HG02763 (cell line): ENCODE results near the gene IER2.

Experiments
- ATAC-seq: cut with Tn5 transposase; IDR thresholded peaks from one replicate; pipeline ENCODE4 v1.9.1; 2021; ENCODE audit warnings: mild to moderate bottlenecking, moderate library complexity; ENCODE audit not compliant: unreplicated experiment

The IER2 gene

DNA sequence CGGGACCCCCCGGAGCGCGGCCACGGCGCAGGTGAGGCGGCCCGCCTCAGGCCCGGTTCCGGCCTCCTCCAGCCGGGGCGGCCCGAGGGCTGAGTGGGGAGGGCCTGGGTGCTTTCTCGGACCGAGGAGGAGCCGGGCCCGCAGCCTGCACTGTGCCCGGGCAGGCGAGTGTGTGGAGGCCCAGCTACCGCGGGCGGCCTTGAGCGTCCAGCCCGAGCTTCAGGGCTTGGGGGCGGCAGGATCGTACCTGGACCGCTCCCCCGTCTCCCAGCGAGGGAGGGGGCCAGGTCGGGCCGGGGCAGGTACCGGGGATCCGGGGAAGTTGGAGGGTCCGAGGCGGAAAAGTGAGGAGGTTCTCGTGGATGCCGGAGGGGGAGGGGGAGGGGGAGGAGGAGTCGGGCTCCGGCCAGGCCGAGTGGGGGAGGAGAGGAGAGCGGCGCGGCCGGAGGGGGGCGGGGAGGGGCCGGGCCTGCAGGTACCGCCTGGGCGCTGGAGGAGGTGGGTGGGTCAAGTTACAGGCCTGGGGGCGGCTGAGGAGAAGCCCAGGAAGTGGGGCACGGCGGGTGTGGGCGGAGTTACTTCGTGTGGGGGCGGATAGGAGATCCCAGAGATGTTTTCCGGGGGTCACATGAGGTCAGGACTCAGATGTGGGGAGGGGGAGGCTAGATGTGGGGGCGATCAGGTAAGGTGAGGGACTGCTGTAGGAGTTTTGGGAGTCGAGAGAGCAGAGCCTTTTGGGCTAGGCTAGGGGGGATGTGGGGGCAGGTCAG lies 31.6 kb upstream of the IER2 start:
- no peak for ATAC-seq

DNA sequence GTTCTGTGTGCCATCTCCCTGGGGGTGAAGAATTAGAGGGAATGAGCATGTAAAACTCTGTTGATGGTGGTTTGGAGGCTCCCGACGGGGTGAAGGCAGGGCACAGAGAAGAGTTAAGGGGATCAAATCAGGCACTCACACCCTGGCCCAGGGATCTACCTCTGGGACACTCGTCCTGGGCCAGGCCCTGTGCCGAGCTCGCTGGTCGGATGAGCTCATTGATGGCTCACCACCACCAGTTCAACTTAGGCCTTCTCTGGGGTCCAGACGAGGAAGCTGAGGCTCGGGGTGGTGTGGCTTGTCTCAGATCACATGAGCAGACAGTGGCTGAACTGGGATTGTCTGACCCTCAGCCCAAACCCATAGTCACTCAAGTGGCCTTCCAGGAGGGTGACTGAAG lies 30.6 kb upstream of the IER2 start:
- no peak for ATAC-seq

DNA sequence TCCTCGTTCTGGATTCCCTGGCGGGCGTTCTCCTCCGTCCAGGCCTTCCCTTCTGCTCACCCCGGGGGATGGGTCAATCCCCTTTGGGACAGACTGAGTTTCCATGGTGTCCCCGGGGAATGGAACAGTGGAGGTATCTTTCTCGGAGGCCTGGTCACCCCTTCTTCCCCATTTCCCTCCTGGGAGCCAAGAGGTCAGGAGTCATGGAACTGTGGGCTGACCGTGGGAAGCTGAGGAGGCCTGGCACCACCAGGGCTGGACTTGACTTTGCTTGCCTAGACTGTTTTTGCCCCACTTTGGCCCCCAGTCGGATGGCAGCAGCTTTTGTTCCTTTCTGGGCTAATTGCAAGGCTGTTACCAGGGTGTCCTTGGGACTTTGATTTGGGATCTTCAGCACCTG lies 30.2 kb upstream of the IER2 start:
- no peak for ATAC-seq

DNA sequence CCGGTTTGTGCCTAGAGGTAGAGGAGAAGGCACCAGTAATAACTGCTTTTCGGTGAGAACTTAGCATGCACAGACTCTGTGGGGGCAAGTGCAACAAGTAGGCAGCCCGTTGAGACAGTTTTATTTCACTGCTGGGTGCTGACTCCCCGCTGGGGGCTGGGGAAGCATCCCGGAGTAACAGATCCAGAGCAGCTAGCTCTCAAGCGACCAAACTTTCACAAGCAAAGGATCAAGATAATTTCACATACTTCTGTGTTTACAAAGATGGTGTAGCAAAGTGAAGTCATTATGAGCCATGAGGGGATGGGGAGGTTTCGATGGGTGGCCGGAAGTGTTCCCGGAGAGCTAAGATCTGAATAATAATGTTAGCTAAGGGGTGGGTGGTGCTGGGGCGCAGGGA lies 29.4 kb upstream of the IER2 start:
- no peak for ATAC-seq

DNA sequence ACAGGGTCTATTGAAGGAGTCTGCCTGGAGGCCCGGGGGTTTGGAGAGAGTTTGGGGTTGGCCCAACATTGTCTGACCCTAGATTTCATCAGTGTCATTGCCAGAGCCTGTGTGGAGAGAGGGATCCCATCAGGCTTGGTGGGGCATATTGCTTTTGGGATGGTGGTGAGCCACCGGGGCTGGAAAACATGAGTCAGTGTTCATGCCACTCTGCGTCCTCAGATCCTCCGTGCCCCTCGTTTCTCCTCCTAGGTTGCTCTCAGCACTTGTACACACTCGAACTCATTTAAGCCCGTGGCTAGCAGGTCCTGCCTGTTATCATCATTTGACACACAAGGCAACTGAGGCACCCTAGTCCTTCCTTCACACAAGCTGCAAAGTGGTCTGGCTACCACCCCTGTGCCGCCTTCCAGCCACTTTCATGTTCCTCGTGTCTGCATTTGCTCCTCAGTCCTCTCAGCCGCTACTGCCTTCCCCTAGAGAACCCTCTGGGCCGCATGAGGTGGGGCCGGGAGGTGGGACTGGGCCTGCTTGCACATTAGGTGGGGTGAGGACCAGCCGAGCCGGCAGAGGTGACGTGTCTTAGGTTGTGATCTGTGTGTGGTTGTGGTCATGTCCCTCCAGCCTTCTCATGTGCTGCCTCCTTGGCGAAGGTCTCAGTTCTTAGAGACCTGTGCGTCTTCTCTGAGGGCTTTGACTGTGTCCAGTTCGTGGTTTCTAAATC lies 28.5 kb upstream of the IER2 start:
- ATAC-seq = no peak

DNA sequence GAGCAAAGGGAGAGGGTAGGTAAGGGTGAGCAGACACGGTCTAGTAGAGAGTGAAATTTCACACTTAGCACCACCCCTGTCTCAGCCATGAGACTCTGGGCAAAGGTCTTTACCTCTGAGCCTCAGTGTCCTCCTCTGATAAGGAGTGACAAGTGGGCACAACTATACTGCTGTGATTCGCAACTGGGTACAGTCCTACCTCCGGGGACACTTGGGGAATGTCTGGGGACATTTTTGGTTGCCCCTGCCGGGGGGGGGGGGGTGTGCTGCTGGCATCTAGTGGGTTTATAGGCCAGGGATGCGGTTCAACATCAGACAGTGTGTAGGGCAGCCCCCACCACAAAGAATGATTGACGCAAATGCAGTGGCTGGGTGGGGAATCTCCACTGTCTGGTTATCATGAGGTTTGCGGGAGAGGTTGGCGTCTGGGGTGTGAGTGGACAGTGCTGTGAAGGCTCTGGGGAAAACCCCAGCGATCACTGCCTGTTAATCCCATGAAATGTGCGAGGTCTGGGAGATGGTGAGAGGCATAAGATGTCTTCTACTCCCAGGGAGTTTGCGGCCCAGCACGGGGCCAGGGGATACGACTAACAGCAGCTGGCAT lies 27.8 kb upstream of the IER2 start:
- ATAC-seq = no peak

DNA sequence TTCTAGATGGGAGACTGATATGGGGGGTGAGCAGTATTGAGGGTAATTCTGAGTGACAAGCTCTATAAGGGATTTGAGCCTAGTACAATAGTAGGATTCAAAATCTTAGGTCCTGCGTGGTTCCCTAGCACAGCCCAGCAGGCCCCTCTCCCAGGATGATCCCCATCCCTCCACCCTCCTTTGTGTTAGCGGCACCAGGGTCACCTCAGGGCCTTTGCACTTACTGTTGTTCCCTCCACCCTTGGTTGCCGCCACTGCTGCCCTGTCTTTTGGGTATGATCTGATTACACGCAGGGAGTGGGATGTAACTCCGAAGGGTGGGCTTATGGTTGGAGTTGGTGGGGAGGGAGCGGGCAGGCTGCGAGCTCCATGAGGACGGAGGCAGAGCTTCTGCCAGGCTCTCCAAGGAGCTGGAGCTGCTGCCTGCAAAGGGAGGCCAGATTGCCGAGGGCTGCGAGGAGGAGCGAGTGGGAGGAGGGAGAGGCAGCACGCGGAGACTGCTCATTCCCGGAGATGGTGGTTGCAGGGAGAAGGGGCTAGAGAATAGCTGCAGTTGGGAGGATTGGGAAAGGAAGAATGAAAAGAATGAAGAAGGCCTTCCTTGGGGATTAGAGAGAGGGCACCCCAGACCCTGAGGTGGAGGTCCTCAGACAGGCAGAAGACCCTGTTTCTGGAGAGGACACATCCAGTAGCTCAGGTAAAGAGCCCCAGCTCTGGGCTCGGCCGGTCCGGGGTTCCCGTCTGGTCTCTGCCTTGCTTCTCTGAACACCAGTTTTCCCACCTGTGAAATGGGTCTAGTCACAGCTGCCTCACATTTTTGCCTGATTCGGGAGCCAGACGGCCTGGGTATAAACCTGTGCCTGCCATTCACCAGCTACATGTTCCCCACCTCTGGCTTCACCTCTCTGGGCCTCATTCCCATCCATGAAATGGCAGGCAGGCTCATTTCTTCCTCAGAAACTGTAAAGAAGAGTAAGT lies 26.9 kb upstream of the IER2 start:
- ATAC-seq = no peak

DNA sequence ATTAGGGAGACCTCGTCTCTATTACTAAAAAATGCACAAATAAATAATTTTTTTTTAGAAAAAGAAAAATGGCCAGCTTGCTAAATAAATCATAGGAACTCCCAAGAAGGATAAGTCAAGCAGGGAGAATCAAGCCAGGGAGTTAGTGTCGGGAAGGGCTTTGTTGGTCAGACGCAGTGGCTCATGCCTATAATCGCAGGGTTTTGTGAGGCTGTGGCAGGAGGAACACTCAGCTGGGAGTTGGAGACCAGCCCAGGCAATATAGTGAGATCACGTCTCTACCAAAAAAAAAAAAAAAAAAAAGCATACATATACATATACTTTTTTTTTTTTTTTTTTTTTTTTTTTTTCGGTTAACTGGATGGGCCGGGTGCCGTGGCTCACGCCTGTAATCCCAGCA lies 23.2 kb upstream of the IER2 start:
- ATAC-seq = no peak

DNA sequence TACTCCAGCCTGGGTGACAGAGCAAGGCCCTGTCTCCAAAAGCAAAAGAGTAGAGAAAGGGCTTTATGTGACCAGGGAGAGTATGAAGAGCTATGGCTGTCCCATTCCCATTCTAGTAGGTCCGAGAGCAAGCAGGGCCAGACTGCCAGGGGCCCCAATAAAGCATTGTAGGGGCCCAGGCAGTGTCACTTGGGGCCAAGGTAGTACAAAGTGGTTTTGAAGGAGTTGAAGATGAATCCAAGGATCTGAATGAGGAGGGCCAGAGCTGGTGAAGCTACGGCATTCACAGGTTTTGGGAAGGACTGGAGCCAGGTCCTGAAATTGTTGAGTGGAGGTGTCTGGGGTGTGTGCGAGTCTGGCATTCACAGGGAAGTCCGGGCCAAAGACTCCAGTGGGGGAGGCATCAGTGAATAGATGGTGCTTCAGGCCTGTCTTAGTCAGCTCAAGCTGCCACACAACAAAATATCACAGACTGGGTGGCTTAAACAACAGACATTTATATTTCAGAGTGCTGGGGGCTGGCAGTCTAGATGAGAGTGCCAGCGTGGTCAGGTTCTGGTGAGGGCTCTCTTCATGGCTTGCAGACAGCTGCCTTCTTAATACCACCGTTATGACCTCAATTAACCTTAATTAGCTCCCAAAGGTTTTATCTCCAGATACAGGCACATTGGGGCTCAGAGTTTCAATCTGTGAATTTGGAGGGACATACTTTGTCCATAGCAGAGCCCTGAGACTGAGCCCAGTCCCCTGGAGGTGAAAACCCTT lies 22.2 kb upstream of the IER2 start:
- ATAC-seq = no peak

DNA sequence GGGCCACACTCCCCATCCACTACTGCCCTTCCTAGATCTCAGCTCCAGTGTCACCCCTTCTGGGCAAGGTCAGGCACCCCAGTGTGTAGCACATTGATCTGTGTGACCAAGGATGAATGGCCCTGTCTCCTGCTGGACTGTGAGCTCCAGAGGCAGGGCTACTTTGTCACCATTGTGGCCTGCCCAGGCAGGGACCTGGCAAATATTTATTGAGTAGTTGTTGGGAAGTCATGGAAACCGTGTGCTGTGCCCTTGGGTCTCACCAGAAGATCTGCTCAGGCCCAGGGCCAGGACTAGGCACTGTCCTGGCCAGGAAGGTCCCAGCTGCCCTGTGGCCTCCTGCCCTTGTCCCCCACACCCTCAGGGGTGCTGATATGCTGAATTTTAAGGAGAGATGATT lies 21.6 kb upstream of the IER2 start:
- no peak for ATAC-seq

DNA sequence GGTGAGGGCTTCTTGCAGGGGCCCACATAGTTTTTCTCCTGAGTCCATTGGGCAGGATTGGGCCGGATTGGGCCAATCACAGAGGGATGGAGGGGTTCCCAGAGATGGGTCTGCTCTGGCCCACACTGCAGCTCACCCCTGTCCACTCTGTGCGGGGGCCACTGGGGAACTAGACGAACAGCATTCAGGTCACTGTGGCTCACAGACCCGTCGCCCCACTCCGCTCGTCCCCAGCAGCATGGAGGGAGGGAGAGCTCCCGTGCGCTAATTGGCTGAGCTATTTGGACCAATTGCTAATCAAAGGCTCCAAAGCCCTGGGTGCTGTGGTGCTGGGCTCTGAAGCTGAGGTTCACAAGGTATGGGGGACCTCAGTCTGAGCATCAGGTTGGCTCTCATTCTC lies 20.8 kb upstream of the IER2 start:
- no peak for ATAC-seq

DNA sequence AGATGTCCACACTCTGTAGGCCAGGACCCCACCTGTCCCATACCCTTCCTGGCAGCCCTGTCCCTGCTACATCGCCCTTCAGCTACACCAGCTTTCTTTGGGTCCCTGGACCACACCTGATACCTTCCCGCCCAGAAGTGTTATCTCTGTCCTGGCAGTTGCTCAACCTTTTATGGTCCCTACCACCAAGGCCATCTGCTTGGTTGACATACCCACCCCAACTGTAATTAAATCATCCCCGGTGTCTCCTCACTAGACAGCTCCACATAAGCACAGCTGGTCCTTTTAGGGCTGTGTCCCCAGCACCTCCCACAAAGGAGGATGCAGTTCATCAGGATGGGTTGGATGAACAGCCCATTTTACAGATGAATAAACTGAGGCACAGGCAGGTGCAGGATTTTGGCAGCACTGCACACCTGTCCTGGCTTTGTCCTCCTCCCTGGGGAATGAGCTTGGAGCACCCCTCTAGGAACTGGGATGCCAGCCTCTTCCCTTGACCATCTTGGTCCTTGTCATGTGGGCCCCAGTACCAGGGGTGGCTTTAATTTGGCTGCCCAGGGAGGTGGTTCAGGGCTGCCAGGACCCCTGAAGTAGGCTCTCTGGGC lies 19.2 kb upstream of the IER2 start:
- ATAC-seq = no peak

DNA sequence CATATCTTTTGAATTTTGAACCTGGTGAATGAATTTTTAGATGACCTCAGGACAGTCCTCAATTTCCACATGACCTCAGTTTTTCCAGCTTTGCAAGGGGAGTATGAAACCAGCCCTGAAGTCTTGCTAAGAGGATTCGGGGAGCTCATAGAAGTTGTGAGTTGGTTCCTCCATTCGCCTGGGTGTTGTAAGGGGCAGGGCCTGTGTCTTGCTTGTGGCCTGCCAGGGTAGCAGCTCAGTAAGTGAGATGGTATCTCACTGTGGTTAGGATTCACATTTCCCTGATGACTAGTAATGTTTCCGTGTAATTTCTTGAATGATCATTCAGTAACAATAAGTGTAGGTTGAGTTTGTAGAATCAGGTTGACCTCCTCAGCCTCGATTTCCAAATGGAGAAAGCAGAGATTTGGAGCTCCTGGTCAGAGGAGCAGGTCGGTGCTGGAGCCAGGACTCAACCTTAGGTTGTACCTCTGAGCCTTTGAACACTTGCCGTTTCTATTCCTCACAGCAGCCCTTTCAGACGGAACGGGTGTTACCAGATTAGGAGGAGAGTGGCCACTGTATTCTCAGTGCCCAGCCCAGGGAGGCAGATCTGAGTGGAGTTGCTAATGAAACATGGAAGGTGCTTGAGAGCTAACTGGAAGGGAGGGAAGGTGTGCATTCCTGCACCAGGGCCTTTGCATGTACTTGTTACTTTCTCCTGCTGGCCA lies 17.6 kb upstream of the IER2 start:
- no peak for ATAC-seq

DNA sequence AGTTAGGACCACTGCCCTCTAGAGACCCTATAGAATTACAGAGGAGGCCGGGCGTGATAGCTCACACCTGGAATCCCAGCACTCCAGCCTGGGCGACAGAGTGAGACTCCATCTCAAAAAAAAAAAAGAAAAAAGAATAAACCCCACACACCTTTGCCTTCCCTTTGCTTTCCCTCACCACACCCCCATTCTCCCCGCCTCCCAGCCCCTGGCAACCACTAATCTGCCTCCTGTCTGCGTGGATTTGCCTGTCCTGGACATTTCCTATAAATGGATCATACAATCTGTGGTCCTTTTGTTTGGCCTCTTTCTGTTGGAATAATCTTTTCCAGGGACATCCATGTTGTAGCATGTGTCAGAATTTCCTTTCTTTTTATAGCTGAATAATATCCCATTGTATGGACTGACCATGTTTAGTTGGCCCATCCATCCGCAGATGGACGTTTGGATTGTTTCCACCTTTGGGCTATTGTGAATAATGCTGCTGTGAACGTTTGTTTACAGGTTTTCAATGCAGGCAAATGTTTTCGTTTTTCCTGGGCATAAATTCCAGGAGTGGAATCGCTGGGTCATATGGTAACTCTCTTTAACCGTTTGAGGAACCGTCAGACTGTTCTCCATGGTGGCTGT lies 16.9 kb upstream of the IER2 start:
- ATAC-seq = no peak

DNA sequence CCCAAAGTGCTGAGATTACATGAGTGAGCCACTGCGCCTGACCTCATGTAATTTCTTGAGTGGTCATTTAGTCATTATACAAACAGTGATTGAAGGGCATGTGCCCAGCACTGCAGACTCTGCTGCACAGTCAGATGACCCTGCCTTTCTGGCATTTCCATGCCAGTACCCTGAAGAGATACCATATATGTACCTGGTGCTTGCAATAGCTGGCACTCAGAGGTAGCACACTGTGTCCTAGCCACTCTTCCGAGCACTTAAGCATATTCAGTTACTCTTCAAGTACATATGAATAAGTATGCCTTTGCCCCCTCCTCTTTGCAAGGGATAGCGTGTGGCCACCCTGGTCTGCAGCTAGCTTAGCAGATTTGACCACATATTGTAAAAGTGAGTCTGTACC lies 15.6 kb upstream of the IER2 start:
- no peak for ATAC-seq

DNA sequence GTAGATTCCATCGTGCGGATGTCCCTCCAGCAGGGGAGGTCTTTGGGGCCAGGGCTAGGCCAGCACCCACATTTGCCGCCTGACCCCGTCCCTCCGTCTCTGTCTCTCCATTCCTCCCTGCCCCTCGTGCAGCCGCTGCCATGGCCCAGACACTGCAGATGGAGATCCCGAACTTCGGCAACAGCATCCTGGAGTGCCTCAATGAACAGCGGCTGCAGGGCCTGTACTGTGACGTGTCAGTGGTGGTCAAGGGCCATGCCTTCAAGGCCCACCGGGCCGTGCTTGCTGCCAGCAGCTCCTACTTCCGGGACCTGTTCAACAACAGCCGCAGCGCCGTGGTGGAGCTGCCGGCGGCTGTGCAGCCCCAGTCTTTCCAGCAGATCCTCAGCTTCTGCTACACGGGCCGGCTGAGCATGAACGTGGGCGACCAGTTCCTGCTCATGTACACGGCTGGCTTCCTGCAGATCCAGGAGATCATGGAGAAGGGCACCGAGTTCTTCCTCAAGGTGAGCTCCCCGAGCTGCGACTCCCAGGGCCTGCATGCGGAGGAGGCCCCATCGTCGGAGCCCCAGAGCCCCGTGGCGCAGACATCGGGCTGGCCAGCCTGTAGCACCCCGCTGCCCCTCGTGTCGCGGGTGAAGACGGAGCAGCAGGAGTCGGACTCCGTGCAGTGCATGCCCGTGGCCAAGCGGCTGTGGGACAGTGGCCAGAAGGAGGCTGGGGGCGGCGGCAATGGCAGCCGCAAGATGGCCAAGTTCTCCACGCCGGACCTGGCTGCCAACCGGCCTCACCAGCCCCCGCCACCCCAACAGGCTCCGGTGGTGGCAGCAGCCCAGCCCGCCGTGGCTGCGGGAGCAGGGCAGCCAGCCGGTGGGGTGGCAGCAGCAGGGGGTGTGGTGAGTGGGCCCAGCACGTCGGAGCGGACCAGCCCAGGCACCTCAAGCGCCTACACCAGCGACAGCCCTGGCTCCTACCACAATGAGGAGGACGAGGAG lies 14.8 kb upstream of the IER2 start:
- ATAC-seq = no peak

DNA sequence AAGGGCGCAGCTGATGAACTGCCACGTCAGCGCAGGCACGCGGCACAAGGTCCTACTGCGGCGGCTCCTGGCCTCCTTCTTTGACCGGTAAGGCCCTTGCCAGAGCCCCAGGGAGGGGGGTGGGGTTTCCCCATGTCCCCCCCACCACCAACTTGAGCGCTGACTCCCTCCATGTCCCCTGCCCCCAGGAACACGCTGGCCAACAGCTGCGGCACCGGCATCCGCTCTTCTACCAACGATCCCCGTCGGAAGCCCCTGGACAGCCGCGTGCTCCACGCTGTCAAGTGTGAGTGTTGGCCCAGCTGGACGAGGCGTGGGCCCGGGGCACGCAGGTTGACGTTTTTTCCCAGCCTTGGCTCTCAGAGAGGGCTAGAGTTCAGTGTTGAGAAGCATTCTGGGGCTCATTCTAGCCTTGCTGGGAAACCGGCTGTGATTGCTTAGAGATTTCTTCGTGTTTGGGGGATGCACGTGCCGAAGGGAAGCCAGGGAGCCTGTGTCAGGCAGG lies 12.9 kb upstream of the IER2 start:
- no peak for ATAC-seq
